SU-DHL-6 (cell line): ENCODE measurements around the gene NUBPL.
"Not testable (repeated sequence)": the region's sequence is repeated elsewhere in the genome, so short reads cannot be mapped to it uniquely, and the experiment has no call there.

Experiments
- H2AFZ ChIP-seq: fragments of 200-600 bp; sonication (generic); 2 replicates; pipeline ENCODE4 v1.6.1; 2014; ENCODE audit warnings: low read depth, mild to moderate bottlenecking, moderate library complexity, mixed read lengths, antibody characterized with exemption, low read length; ENCODE audit not compliant: severe bottlenecking
- H3F3A ChIP-seq: fragments of 200-600 bp; shearing (Covaris generic); 2 replicates; pipeline ENCODE4 v1.6.0; 2016; ENCODE audit warnings: antibody characterized with exemption, mild to moderate bottlenecking; ENCODE audit not compliant: insufficient read depth
- H3K27ac ChIP-seq: fragments of 200-600 bp; sonication (generic); 2 replicates; pipeline ENCODE4 v1.5.1; 2016; ENCODE audit warnings: low read depth, mild to moderate bottlenecking, low read length, moderate library complexity, mixed read lengths
- H3K27me3 ChIP-seq: fragments of 200-600 bp; sonication (generic), shearing (Covaris generic); 2 replicates; pipeline ENCODE4 v1.6.0; 2014; ENCODE audit warnings: mild to moderate bottlenecking, low read length
- H3K36me3 ChIP-seq: fragments of 200-600 bp; sonication (generic); 2 replicates; pipeline ENCODE4 v1.6.1; 2014; ENCODE audit warnings: mild to moderate bottlenecking, low read length, mixed read lengths
- H3K4me2 ChIP-seq: fragments of 300-600, 200-600 bp; shearing (Covaris generic), sonication (generic); 2 replicates; pipeline ENCODE4 v1.6.0; 2014; ENCODE audit warnings: low read length, low read depth, mild to moderate bottlenecking; ENCODE audit not compliant: poor library complexity, severe bottlenecking
- H3K4me3 ChIP-seq: fragments of 200-600 bp; sonication (generic); 2 replicates; pipeline ENCODE4 v1.5.1; 2014; ENCODE audit warnings: antibody characterized with exemption, low read length, mild to moderate bottlenecking, mixed read lengths; ENCODE audit not compliant: insufficient read depth, poor library complexity, severe bottlenecking
- H3K79me2 ChIP-seq: fragments of 200-600 bp; sonication (generic); 2 replicates; pipeline ENCODE4 v1.6.1; 2014; ENCODE audit warnings: mild to moderate bottlenecking, low read length, moderate library complexity; ENCODE audit not compliant: insufficient read depth
- H3K9ac ChIP-seq: fragments of 200-600 bp; sonication (generic); 2 replicates; pipeline ENCODE4 v1.7.0; 2014; ENCODE audit warnings: mild to moderate bottlenecking, low read length
- H3K9me2 ChIP-seq: fragments of 200-600 bp; sonication (generic); replicated peaks from 2 replicates; pipeline ENCODE4 v1.6.1; 2014; ENCODE audit warnings: low read length; ENCODE audit not compliant: insufficient read depth
- H3K9me3 ChIP-seq: fragments of 200-600 bp; sonication (generic); 2 replicates; pipeline ENCODE4 v1.6.1; 2014; ENCODE audit warnings: low read length, mixed read lengths; ENCODE audit not compliant: insufficient read depth
- H4K20me1 ChIP-seq: fragments of 200-600 bp; sonication (generic); 2 replicates; pipeline ENCODE4 v1.6.1; 2014; ENCODE audit warnings: low read depth, mild to moderate bottlenecking, antibody characterized with exemption, low read length, moderate library complexity, mixed read lengths
- EZH2phosphoT487 ChIP-seq: fragments of 200-600 bp; sonication (generic), shearing (Covaris generic); conservative IDR thresholded peaks from 2 replicates; pipeline ENCODE4 v1.6.1; 2018; ENCODE audit warnings: mild to moderate bottlenecking, antibody characterized with exemption, low read length, moderate library complexity, mixed read lengths
- TF ChIP-seq, protein P1 (sequence below): fragments of 200-600 bp; sonication (generic); IDR thresholded peaks from one replicate; pipeline ENCODE4 v1.5.1; 2017; ENCODE audit warnings: antibody characterized with exemption, mild to moderate bottlenecking, low read length, moderate library complexity; ENCODE audit not compliant: insufficient read depth, poor library complexity, severe bottlenecking

The NUBPL gene

DNA sequence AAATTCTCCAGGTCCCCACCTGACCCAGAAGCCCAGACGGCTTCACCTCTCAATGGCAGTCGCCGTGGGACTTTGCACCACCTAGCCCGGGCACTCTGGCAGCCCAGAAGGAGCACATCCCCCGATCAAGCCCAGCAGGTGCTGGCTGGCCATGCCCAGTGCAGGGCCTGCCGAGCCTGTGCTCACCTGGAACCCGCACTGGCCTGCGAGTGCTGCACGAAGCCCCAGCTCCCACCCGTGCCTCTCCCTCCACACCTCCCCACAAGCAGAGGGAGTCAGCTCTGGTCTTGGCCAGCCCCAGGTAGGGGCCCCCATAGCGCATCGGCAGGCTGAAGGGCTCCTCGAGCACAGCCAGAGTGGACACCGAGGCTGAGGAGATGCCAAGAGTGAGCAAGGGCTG is 144.5 kb downstream of the NUBPL start:
- no peaks in the 10 kb centered on the region for H3F3A ChIP-seq
- TF ChIP-seq, protein P1, sequence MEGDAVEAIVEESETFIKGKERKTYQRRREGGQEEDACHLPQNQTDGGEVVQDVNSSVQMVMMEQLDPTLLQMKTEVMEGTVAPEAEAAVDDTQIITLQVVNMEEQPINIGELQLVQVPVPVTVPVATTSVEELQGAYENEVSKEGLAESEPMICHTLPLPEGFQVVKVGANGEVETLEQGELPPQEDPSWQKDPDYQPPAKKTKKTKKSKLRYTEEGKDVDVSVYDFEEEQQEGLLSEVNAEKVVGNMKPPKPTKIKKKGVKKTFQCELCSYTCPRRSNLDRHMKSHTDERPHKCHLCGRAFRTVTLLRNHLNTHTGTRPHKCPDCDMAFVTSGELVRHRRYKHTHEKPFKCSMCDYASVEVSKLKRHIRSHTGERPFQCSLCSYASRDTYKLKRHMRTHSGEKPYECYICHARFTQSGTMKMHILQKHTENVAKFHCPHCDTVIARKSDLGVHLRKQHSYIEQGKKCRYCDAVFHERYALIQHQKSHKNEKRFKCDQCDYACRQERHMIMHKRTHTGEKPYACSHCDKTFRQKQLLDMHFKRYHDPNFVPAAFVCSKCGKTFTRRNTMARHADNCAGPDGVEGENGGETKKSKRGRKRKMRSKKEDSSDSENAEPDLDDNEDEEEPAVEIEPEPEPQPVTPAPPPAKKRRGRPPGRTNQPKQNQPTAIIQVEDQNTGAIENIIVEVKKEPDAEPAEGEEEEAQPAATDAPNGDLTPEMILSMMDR: no peak
- no peak for TF ChIP-seq EZH2phosphoT487
- H2AFZ ChIP-seq: no peak overlapping the region
- H3K79me2 ChIP-seq: no peaks in the 10 kb centered on the region
- no peak overlapping the region for H3K27ac ChIP-seq
- H3K4me2 ChIP-seq: no peak overlapping the region
- H3K9me2 ChIP-seq: no peaks in the 10 kb centered on the region
- H3K9me3 ChIP-seq: no peaks in the 10 kb centered on the region
- no peaks in the 10 kb centered on the region for H3K36me3 ChIP-seq
- H3K9ac ChIP-seq: no peak overlapping the region
- H3K27me3 ChIP-seq: no peaks in the 10 kb centered on the region
- no peaks in the 10 kb centered on the region for H4K20me1 ChIP-seq
- H3K4me3 ChIP-seq: no peak overlapping the region

DNA sequence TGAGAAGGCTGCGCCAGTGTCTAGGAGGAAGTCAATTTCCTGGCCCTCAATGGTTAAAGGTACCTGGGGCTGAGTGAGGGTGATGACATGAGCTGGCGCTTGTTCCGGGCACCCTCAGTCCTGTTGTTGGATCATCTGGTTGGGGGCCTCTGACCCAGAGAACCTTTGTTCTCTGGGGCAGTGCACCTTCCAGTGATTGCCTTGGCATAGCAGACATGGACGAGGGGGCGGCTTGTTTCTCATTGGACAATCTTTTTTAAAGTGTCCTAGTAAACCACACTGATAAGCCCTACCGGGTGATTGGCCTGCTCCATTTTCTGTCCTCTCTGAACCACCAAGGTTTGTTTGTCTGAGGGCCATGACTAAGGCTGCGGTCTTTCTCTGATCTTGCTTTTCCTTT is 147.5 kb downstream of the NUBPL start:
- not testable (repeated sequence) for H3K27me3 ChIP-seq, H4K20me1 ChIP-seq, H2AFZ ChIP-seq, H3K9me3 ChIP-seq, H3K9me2 ChIP-seq, H3K4me2 ChIP-seq, H3K27ac ChIP-seq, H3F3A ChIP-seq, H3K36me3 ChIP-seq, H3K9ac ChIP-seq, H3K79me2 ChIP-seq, H3K4me3 ChIP-seq

DNA sequence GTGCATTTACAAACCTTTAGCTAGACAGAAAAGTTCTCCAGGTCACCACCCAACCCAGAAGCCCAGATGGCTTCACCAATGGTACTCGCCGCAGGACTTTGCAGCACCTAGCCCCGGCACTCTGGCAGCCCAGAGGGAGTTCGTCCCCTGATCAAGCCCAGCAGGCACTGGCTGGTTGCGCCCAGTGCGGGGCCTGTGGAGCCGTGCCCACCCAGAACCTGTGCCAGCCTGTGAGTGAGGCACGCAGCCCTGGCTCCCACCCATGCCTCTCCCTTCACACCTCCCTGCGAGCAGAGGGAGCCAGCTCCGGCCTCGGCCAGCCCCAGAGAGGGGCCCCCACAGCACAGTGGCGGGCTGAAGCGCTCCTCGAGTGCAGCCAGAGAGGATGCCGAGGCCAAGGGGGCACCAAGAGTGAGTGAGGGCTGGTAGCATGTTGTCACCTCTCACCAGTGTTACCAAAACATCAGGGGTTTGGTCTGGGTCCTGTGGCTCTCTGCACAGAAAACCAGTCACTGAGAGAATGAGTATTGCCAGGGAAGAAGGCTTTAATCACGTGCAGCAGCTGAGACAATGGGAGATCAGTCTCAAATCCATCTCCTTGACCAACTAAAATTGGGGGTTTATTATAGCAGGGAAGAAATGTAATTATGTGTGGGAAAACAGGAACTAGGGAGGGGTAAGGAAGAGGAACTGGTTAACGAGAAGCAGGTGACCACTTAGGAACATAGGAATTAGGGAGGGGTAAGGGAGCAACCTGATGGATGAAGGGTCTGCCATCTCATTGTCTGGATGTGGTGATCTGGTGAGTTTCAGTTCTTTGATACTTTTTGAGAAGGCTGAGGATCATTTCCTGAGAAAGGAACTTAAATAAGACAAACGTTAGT is 151.3 kb downstream of the NUBPL start:
- no peaks in the 10 kb centered on the region for H3F3A ChIP-seq
- H3K9ac ChIP-seq: no peak overlapping the region
- no peaks in the 10 kb centered on the region for H3K79me2 ChIP-seq
- H4K20me1 ChIP-seq: no peaks in the 10 kb centered on the region
- H3K4me3 ChIP-seq: no peak overlapping the region
- TF ChIP-seq, protein P1: no peak
- TF ChIP-seq EZH2phosphoT487: no peak
- no peaks in the 10 kb centered on the region for H3K36me3 ChIP-seq
- no peak overlapping the region for H3K4me2 ChIP-seq
- no peaks in the 10 kb centered on the region for H3K9me2 ChIP-seq
- H3K27ac ChIP-seq: no peak overlapping the region
- no peak overlapping the region for H2AFZ ChIP-seq
- H3K9me3 ChIP-seq: no peaks in the 10 kb centered on the region
- H3K27me3 ChIP-seq: no peaks in the 10 kb centered on the region

GRCh38 chr14:31716208-31716607 is 155.0 kb downstream of the NUBPL start:
- H3K4me2 ChIP-seq: no peak overlapping the region
- no peak overlapping the region for H2AFZ ChIP-seq

More at GRCh38 chr14:31716208-31716607, 155.0 kb downstream of the NUBPL start:
- TF ChIP-seq, protein P1: no peak
- no peak for TF ChIP-seq EZH2phosphoT487
- no peaks in the 10 kb centered on the region for H3K9me3 ChIP-seq
- no peaks in the 10 kb centered on the region for H3F3A ChIP-seq
- no peak overlapping the region for H3K27ac ChIP-seq
- H3K36me3 ChIP-seq: no peaks in the 10 kb centered on the region
- H3K9ac ChIP-seq: no peak overlapping the region
- H3K9me2 ChIP-seq: no peaks in the 10 kb centered on the region
- no peaks in the 10 kb centered on the region for H3K79me2 ChIP-seq
- H4K20me1 ChIP-seq: no peaks in the 10 kb centered on the region
- H3K4me3 ChIP-seq: no peak overlapping the region
- no peaks in the 10 kb centered on the region for H3K27me3 ChIP-seq
